GM12878 (cell line): ENCODE results near the gene RNF168. TPM values are rescaled to one million over a fixed set of nuclear protein-coding genes. Genes with fewer than 3 reads are reported as not detected.
"Not testable (repeated sequence)": the region's sequence is repeated elsewhere in the genome, so short reads cannot be mapped to it uniquely, and the experiment has no call there.

Experiments used
- ATAC-seq: fragments of 200-7000 bp; cut with Tn5 transposase; 3 replicates; pipeline ENCODE4 v1.9.1; 2020; ENCODE audit warnings: mild to moderate bottlenecking, moderate library complexity
- BruUV-seq: library from RNA; stranded (reverse); fragments of 400-500 nt; replicated peaks from 2 replicates; lab custom pipeline; 2021; lab: Mats Ljungman, UMichigan
- CTCF ChIA-PET: fragments of 300-600 bp; sonication (Branson Sonifier 250); formaldehyde crosslinking; extraction: SDS; loops from one replicate; lab custom pipeline; 2021; ENCODE audit warnings: inconsistent platforms; lab: Yijun Ruan, JAX
- POLR2A ChIA-PET: fragments of 350-600 bp; formaldehyde crosslinking; extraction: SDS; loops from one replicate; lab custom pipeline; 2021; ENCODE audit warnings: inconsistent platforms; lab: Charles Lee
- RAD21 ChIA-PET: fragments of 300-600 bp; sonication (Branson Sonifier 250); formaldehyde crosslinking; loops from one replicate; lab custom pipeline; 2023; ENCODE audit warnings: antibody characterized with exemption; ENCODE audit not compliant: unreplicated experiment; lab: Charles Lee
- SMC1A ChIA-PET: fragments of 300-600 bp; sonication (Branson Sonifier 250); formaldehyde crosslinking; loops from one replicate; lab custom pipeline; 2023; ENCODE audit not compliant: unreplicated experiment, uncharacterized antibody; lab: Charles Lee
- DNase-seq: peaks from one replicate; pipeline ENCODE4 v3.0.0-alpha.2; 2011; ENCODE audit warnings: low read depth, low spot score
- FAIRE-seq: peaks from 3 replicates; lab custom pipeline; 2011; peaks lifted over from hg19 to GRCh38; lab: Jason Lieb, UNC
- H2AFZ ChIP-seq: 2 replicates; pipeline ENCODE4 v1.6.0; 2011; ENCODE audit warnings: low read depth, low read length, control low read depth; ENCODE audit not compliant: control insufficient read depth
- H3K27ac ChIP-seq: 2 replicates; pipeline ENCODE4 v1.5.1; 2011; ENCODE audit warnings: control low read depth; ENCODE audit not compliant: control insufficient read depth, insufficient read depth
- H3K27me3 ChIP-seq, 2 experiments: replicated peaks in 1 of 2; 2 replicates each; pipeline versions ENCODE4 v1.6.0 to v1.6.1; 2011; ENCODE audit warnings: low read length in 1 of 2; ENCODE audit not compliant: control insufficient read depth in 2 of 2, insufficient read depth in 2 of 2
- H3K36me3 ChIP-seq, 2 experiments: 2 replicates each; pipeline ENCODE4 v1.5.1; 2011; ENCODE audit warnings: low read length in 1 of 2; ENCODE audit not compliant: control insufficient read depth in 2 of 2, insufficient read depth in 2 of 2
- H3K4me1 ChIP-seq: 2 replicates; pipeline ENCODE4 v1.6.1; 2011; ENCODE audit warnings: mild to moderate bottlenecking, low read length, moderate library complexity, mixed read lengths; ENCODE audit not compliant: control insufficient read depth, insufficient read depth
- H3K4me2 ChIP-seq: 2 replicates; pipeline ENCODE4 v1.6.0; 2011; ENCODE audit warnings: control low read depth; ENCODE audit not compliant: control insufficient read depth, insufficient read depth
- H3K4me3 ChIP-seq: fragments of 200-600 bp; sonication (generic); 2 replicates; pipeline ENCODE4 v1.5.1; 2016
- H3K79me2 ChIP-seq: 2 replicates; pipeline ENCODE4 v1.6.0; 2011; ENCODE audit warnings: low read length; ENCODE audit not compliant: control insufficient read depth, insufficient read depth
- H3K9ac ChIP-seq: 2 replicates; pipeline ENCODE4 v1.8.0; 2011; ENCODE audit warnings: low read length, control low read depth, mixed read lengths; ENCODE audit not compliant: control insufficient read depth, insufficient read depth
- H3K9me3 ChIP-seq: replicated peaks from 3 replicates; pipeline ENCODE4 v1.5.1; 2011; ENCODE audit warnings: mild to moderate bottlenecking, low read length; ENCODE audit not compliant: control insufficient read depth, insufficient read depth
- H4K20me1 ChIP-seq: 2 replicates; pipeline ENCODE4 v1.6.0; 2011; ENCODE audit not compliant: control insufficient read depth, insufficient read depth
- ATF7 ChIP-seq: fragments of 450-650 bp; IDR thresholded peaks from 2 replicates; pipeline ENCODE4 v1.6.1; 2016; ENCODE audit warnings: low read depth, mild to moderate bottlenecking
- CBX5 ChIP-seq: sonication (generic); IDR thresholded peaks from 2 replicates; pipeline ENCODE4 v1.6.1; 2016; ENCODE audit warnings: low read depth, moderate library complexity, mild to moderate bottlenecking, inconsistent platforms
- CEBPB ChIP-seq, 2 experiments: fragments of 150-350 bp in 1 of 2; IDR thresholded peaks; 2 replicates each; pipeline ENCODE4 v1.6.1; 2012 to 2014; ENCODE audit warnings: low read depth in 2 of 2, low read length in 2 of 2, borderline replicate concordance in 1 of 2, inconsistent platforms in 1 of 2
- FOXM1 ChIP-seq: IDR thresholded peaks from 2 replicates; pipeline ENCODE4 v1.6.1; 2012; ENCODE audit warnings: low read depth, mild to moderate bottlenecking, inconsistent platforms, low read length, moderate library complexity
- IRF3 ChIP-seq: fragments of 450-650 bp; IDR thresholded peaks from 2 replicates; pipeline ENCODE4 v1.6.1; 2014; ENCODE audit warnings: mild to moderate bottlenecking
- MTA2 ChIP-seq: fragments of 450-650 bp; IDR thresholded peaks from 2 replicates; pipeline ENCODE4 v1.6.1; 2016; ENCODE audit warnings: low read depth, mild to moderate bottlenecking, moderate library complexity
- MTA3 ChIP-seq: IDR thresholded peaks from 2 replicates; pipeline ENCODE4 v1.6.1; 2012; ENCODE audit warnings: low read length, inconsistent platforms, borderline replicate concordance
- NFIC ChIP-seq: IDR thresholded peaks from 2 replicates; pipeline ENCODE4 v1.6.1; 2012; ENCODE audit warnings: low read depth, mild to moderate bottlenecking, inconsistent platforms, low read length, moderate library complexity
- NR2C1 ChIP-seq: fragments of 450-650 bp; IDR thresholded peaks from 2 replicates; pipeline ENCODE4 v1.6.1; 2017; ENCODE audit warnings: antibody characterized with exemption, mild to moderate bottlenecking, moderate library complexity
- POLR2A ChIP-seq: IDR thresholded peaks from 2 replicates; pipeline ENCODE4 v1.6.1; 2011; ENCODE audit warnings: low read depth, mild to moderate bottlenecking, low read length
- USF1 ChIP-seq: IDR thresholded peaks from 2 replicates; pipeline ENCODE4 v1.6.1; 2011; ENCODE audit warnings: borderline replicate concordance, low read depth, mild to moderate bottlenecking, moderate library complexity, mixed read lengths, low read length; ENCODE audit not compliant: insufficient read depth; ENCODE audit errors: extremely low read length
- WGBS: methylation state at CpG from one replicate; pipeline ENCODE4 v1.1.6; 2016; ENCODE audit warnings: low lambda C conversion rate; ENCODE audit not compliant: insufficient replicate concordance, insufficient coverage; ENCODE audit errors: missing lambda C conversion rate; 5-methylcytosine and 5-hydroxymethylcytosine counted together
- in situ Hi-C: fragments of 300-500 bp; cut with MboI; formaldehyde crosslinking; loops from 9 replicates; pipeline ENCODE4 v1.14.3; 2018; ENCODE audit warnings: mixed read lengths
- intact Hi-C: fragments of 100-400 bp; cut with micrococcal nuclease; formaldehyde crosslinking; loops from one replicate; pipeline ENCODE4 v1.14.2; 2022; ENCODE audit not compliant: unreplicated experiment
- polyA plus RNA-seq, 11 experiments: library from polyadenylated mRNA; depleted of rRNA in 4 of 11; unstranded in 6 of 11; stranded (reverse) in 5 of 11; fragments of >200 nt; fragmentation: Nextera tagmentation in 4 of 11; fragmentation: Illumina TruSeq in 1 of 11; extraction: Ambion mirVana in 4 of 11; extraction: Trizol in 1 of 11; gene quantifications; 1 replicate in 1 of 11; 2 replicates in 10 of 11; pipeline versions ENCODE4 v1.2.1 to v1.2.3, GENCODE V29; 2011 to 2016; ENCODE audit warnings: inconsistent platforms in 2 of 11, missing spikeins in 2 of 11, low read depth in 1 of 11
- total RNA-seq, 4 experiments: library from RNA; depleted of rRNA in 3 of 4; stranded (reverse); fragments of >200 nt in 3 of 4; fragmentation: Illumina TruSeq in 1 of 4; extraction: Trizol in 1 of 4; gene quantifications; 2 replicates each; pipeline versions ENCODE4 v1.2.1 to v1.2.3, GENCODE V29; 2013 to 2021

The RNF168 gene
- total and polyA plus RNA-seq, 10 of the 15 experiments (the other 5 are each of a cell fraction or from before 2014, with no cell fraction given), result 12.7 to 47.5 (median 24.8) TPM

DNA sequence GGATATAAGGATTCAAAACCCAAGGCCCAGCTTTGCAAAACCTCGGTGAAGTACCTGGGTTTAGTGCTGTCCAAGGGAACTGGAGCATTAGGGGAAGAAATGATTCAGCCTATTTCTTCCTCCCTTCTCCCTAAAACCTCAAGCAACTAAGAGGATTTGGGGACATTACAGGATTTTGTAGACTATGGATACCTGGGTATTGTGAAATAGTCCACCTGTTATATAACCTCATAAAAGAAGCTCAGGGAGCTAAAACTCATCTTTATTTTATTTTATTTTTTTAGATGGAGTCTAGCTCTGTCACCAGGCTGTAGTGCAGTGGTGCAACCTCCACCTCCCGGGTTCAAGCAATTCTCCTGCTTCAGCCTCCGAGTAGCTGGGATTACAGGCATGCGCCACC lies 20.3 kb upstream of the RNF168 start (continued):
- TF ChIP-seq FOXM1 (no peak), NFIC (no peak), CEBPB (IDR thresholded peaks at IDR 0.05; ENCODE audit: borderline replicate concordance in 1 of 2, low read depth in 2 of 2, low read length in 2 of 2) (no peak), ATF7 (no peak)

- H3K9ac ChIP-seq, H2AFZ ChIP-seq, H3K79me2 ChIP-seq, H3K27ac ChIP-seq, H3K27me3 ChIP-seq, H3K36me3 ChIP-seq, H3K4me2 ChIP-seq, DNase-seq, H4K20me1 ChIP-seq, H3K4me3 ChIP-seq, ATAC-seq, intact Hi-C loops, FAIRE-seq, H3K4me1 ChIP-seq, BruUV-seq: not testable (repeated sequence)
- ChIA-PET SMC1A (interaction anchor here (1.1 to 2.0 kb wide), 2 partner anchors 266 to 307 kb away, joined by 3 to 9 read pairs; no protein-coding TSS in a partner anchor), CTCF (interaction anchor here (0.5 to 4.9 kb wide), 9 partner anchors 9 to 660 kb away, joined by 3 to 48 read pairs (median 5); partner anchors contain the start of gene DYNLT2B), RAD21 (interaction anchor here (2.6 kb wide), 1 partner anchor 268 kb away, joined by 10 read pairs; no protein-coding TSS in a partner anchor), POLR2A (interaction anchor here (0.6 to 1.0 kb wide), 2 partner anchors 11 to 260 kb away, joined by 3 read pairs; no protein-coding TSS in a partner anchor)
- WGBS, result 83% methylated on average over 12 of the region's 12 CpGs
- in situ Hi-C loops, result loop anchor here (5.0 kb wide), 1 partner anchor 269 kb away; no protein-coding TSS in a partner anchor
- H3K9me3 ChIP-seq, result peaks cover 38% of the 10 kb centered on the region
Measured at GRCh38 chr3:196521291-196521690, 17.7 kb upstream of the RNF168 start.

- H3K27me3 ChIP-seq, result no peaks in the 10 kb centered on the region
- ATAC-seq, result no peak
- CTCF ChIA-PET, result interaction anchor here (0.6 to 2.8 kb wide), 8 partner anchors 8 to 660 kb away, joined by 3 to 13 read pairs (median 7); no protein-coding TSS in a partner anchor
- RAD21 ChIA-PET, result interaction anchor here (1.4 to 3.2 kb wide), 2 partner anchors 33 to 266 kb away, joined by 11 to 15 read pairs; no protein-coding TSS in a partner anchor
- SMC1A ChIA-PET, result interaction anchor here (1.0 to 2.5 kb wide), 5 partner anchors 47 to 446 kb away, joined by 3 to 6 read pairs (median 5); no protein-coding TSS in a partner anchor
- no TSS peak for BruUV-seq
- H3K4me1 ChIP-seq, result no peaks in the 10 kb centered on the region
- peaks cover 38% of the 10 kb centered on the region for H3K9me3 ChIP-seq
- no peaks in the 10 kb centered on the region for H3K36me3 ChIP-seq
- no peak overlapping the region for H3K27ac ChIP-seq
- H3K79me2 ChIP-seq, result no peaks in the 10 kb centered on the region
- intact Hi-C loops, result no loop called here
- no peak overlapping the region for H3K4me2 ChIP-seq
- no peak overlapping the region for H3K4me3 ChIP-seq
- in situ Hi-C loops, result loop anchor here (5.0 kb wide), 1 partner anchor 267 kb away; no protein-coding TSS in a partner anchor
- no peak overlapping the region for H3K9ac ChIP-seq
- FAIRE-seq, result no peak
- H2AFZ ChIP-seq, result no peak overlapping the region
- DNase-seq, result no peak
- no peaks in the 10 kb centered on the region for H4K20me1 ChIP-seq
- WGBS, result 50% methylated on average over 5 of the region's 5 CpGs
- POLR2A ChIA-PET, result no interaction called here
- TF ChIP-seq MTA2 (no peak), IRF3 (no peak), POLR2A (no peak), CBX5 (peak; percentile 100), USF1 (peak; percentile 18), NR2C1 (no peak), MTA3 (no peak)
Measured at GRCh38 chr3:196519718-196520082, 16.1 kb upstream of the RNF168 start.
